CD4-positive, alpha-beta T cell treated with Interleukin-15 for 1 hour (primary cell): Measurements from ENCODE around the gene TAF5L.

Experiments used
- DNase-seq: peaks from one replicate; pipeline ENCODE4 v3.0.0-alpha.2; 2020

The TAF5L gene

GRCh38 chr1:229625915-229626831 lies at the start of gene TAF5L, which contains the start of gene URB2:
Gene TAF5L, minus strand, starts transcription at chr1:229626122. Its CDS starts 11,640 bp downstream, at chr1:229614482.
Gene URB2, plus strand, starts transcription at chr1:229626247. Its CDS starts 1,387 bp downstream, at chr1:229627634.
- peak; percentile 85 for DNase-seq

DNA sequence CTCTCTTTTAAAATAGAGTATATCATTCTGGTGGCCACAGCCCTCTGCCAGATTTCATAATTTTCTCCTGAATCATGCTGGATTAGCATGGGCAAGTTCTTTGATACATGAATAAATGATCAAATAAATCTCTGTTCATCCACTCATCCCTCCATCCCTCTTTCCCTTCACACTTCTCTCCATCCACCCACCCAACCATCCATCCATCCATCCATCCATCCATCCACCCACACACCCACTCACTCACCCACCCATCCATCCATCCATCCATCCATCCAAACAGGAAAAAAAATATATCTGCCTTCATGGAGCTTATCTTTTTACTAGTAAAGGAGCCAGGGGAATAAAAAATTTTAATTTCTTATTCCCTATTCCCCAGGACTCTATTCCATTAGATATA lies 49.5 kb upstream of the TAF5L start:
- no peak for DNase-seq

DNA sequence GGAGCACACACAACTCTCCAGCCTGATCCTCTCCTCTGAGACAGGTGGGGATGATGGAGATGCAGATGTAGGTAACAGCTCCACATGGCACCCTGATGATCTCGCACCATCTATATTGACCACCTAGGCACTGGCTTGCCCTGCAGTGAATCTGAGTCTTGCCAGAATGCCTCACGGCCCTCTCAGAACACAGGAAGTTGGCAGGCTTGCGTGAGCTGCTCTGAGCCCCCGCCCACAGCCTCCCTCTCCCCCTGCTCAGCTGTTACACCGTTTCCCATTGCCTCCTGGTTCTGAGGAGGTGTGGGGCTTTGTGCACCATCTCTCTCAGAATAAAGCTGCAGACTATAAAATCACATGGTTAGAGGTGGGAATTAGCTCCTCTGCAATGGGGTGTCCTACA lies 48.1 kb upstream of the TAF5L start:
- no peak for DNase-seq

GRCh38 chr1:229672246-229672645 lies 46.3 kb upstream of the TAF5L start:
- no peak for DNase-seq

GRCh38 chr1:229671310-229671709 lies 45.4 kb upstream of the TAF5L start:
- no peak for DNase-seq

DNA sequence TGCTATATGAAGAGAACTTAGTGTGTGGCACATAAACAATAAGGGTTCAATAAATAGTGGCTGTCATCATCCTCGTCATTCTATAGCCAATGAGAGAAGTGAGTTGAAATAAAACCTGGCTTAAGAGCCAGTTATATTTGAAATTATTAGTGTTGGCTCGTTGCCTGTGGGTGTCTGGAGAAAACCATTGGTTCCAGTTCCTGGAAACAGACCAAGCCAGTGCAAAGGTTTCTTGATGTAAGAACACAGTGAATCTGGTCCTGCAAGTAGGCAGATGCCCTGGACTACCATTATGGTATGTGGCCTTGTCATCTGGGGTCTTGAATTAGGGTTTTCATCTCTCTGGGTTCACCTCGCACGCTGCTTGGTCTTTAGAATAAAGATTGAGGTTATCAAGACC lies 43.4 kb upstream of the TAF5L start:
- no peak for DNase-seq

- no peak for DNase-seq
Measured at GRCh38 chr1:229666585-229666984, 40.7 kb upstream of the TAF5L start.

GRCh38 chr1:229665912-229666558 lies 40.1 kb upstream of the TAF5L start:
- DNase-seq = no peak

DNA sequence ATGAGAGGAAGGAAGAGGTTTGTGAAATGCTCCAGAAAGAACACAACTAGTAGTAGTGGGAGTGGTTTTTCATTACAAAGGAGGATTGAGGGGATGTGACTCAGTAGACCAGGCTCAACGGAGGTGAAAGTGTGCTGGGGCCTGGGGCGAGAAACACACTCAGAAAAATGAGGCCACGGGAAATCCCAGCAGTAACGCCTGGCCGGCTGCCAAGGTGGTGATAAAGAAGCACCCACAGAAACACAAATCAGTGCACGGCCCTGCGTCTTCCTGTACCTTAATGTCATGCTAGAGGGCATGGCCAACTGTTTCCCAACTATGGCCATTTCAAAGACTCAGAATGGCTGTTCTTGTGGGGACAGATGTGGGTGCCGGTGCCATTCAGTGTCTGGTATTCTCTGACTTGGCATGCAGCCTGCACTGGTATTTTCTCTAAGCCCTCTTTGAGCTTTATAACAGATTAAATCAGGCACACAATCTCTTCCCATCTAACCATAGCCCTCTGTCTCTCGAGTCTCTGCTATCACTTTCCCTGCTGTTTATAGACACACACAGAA lies 38.3 kb upstream of the TAF5L start:
- DNase-seq = peak; percentile 56

- no peak for DNase-seq
Measured at GRCh38 chr1:229661897-229662296, 36.0 kb upstream of the TAF5L start.

- DNase-seq = peak; percentile 67
Measured at GRCh38 chr1:229661022-229661877, 35.3 kb upstream of the TAF5L start.

DNA sequence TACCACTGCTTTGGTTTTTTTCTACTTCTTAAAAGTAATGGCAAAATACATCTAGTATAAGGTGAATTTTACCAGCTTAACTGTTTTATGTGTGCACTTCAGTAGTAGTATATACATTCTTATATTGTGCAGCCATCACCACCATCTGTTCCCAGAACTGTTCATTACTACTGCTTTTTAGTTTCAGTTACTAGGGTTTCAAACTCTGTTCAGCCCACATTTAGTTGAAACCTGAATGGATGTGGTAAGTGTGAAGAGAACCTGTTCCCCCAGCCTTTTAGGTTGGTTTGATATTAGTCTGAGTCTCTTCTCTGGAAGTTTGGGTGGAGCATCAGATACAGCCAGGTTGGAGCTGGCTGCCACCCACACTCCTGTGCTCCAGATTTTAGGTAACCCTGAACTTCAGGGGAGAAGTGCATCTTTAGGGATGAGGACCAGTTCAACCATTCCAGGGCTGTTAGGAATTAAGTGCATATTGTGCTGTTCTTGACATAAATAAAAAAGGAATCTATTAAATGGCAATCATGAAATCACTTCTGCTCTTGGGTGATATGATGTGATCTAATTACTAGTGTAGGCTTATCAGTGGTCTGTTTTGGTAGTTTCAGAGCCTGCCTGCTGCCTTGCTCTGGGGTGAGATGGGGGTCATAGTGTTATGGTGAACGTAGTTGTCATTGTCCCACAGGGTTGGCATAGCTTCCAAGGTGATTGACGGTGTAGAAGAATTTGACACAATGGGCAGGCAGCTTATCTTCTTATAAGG lies 32.3 kb upstream of the TAF5L start:
- no peak for DNase-seq

DNA sequence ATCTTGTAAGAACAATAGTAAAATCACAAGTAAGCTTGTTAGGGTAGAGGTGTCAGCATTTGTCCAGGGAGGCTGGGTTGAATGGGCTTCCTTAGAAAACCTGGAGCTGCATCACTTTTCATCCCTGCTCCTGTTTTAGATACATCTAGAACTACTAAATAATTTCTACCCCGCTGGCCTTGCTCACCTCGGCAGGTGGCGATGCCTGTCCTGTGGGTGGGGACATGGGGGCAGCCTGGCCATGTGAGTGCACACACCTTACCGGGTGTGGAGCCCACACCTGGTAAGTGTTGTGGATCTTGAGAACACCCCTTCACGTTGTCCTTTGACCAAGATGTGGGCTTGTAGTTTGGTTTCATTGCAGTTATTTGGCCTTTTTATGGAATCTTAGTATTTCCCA lies 29.9 kb upstream of the TAF5L start:
- no peak for DNase-seq

- no peak for DNase-seq
Measured at GRCh38 chr1:229653420-229653819, 27.5 kb upstream of the TAF5L start.

DNA sequence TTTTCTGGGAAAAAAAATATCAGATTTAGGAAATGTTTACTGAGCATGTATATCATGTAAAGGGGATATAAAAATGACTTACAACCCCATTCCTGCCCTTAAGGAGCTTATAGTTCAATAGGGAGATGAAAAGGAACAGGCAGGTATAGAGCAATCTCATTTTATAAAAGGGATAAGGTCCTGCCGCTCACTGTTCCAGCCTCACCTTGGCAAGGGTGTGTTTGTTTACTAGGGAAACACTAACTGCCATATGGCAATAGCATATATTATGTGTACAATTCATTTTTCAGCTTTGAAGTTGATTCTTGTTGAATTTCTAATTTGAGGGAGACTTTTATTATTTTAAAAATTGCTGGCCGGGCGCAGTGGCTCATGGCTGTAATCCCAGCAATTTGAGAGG lies 25.6 kb upstream of the TAF5L start:
- DNase-seq = no peak

- DNase-seq = no peak
Measured at GRCh38 chr1:229650045-229650444, 24.1 kb upstream of the TAF5L start.

DNA sequence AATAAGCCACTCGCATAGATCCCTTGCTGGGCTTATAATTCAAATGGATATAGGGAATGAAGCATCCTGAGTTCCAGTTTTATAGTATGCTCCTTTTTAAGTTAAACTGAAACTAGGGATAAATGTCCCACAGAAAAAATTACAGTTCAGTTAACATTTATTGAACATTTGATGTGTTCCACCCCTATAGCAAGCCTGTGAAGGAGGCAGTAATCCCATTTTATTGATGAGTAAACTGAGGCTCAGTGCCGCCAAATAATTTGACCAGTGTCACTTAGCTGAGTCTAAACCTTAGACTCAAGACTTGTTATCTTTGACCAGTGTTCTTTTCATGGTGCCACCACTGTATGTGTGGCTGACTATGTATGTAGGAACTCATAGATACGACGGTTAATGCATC lies 22.5 kb upstream of the TAF5L start:
- no peak for DNase-seq

GRCh38 chr1:229645324-229645993 lies 19.5 kb upstream of the TAF5L start:
- no peak for DNase-seq

DNA sequence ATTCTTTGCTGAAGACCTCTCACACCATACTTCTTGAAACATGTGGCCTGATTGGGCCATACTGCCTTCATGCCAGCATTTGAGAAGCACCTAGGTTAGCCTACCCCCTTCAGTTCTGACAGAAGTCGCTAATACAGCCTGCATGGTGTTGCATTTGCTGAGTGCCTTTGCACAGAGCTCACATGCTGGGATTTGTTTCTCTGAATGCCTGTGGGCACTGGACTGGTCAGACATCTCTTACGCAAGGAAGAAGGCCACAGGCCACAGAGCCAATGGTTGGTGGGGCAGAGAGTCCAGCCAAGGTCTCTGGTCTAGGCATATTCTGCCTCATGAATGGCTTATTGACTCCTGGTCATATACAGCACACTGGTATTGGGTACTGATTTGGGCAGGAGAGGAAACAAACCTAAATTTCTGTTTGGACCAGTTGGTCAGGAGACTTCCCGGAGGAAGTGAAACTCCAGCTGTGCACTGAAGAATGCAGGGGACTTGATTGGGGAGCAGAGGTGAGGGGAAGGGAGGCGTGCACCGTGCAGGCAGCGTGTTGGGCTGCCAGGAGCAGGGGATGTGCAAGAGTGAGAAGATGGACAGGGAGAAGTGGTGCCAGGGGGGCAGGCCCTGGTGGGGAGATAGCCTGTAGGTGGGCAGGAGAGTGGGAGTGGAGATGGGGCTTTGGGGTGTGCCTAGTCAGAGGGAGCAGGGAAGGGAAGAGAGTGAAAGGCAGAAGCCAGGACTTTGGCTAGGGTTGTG lies 18.2 kb upstream of the TAF5L start:
- no peak for DNase-seq

- DNase-seq = no peak
Measured at GRCh38 chr1:229642970-229643369, 17.0 kb upstream of the TAF5L start.

GRCh38 chr1:229642376-229642775 lies 16.5 kb upstream of the TAF5L start:
- DNase-seq = no peak
